ENCODE measurements around the gene MAPK12. TPM values are rescaled to one million over a fixed set of nuclear protein-coding genes. Genes with fewer than 3 reads are reported as not detected.
A peak's percentile ranks its signal among the peaks of the same experiment; 100 is the strongest.

MAPK12 gene
- total and polyA plus RNA-seq, 2 donors = 9.3 to 21.3 TPM

GRCh38 chr22:50224071-50224470 is 37.4 kb downstream of the MAPK12 start:
- H3K4me3 ChIP-seq (ENCODE audit: low read depth, low read length) = no peak overlapping the region
- DNase-seq (ENCODE audit: extremely low spot score) = no peak
- H3K27ac ChIP-seq (ENCODE audit: low read depth) = no peak overlapping the region
- H3K4me1 ChIP-seq (ENCODE audit: insufficient read depth) = no peaks in the 10 kb centered on the region
- peaks cover 8% of the 10 kb centered on the region for H3K36me3 ChIP-seq (ENCODE audit: insufficient read depth)
- 94% methylated on average over 16 of the region's 16 CpGs for WGBS

- no peak overlapping the region for H3K27ac ChIP-seq (ENCODE audit: low read depth)
- no peaks in the 10 kb centered on the region for H3K4me1 ChIP-seq (ENCODE audit: insufficient read depth)
- 87% methylated on average over 8 of the region's 8 CpGs for WGBS
- DNase-seq (ENCODE audit: extremely low spot score) = no peak
- peaks cover 11% of the 10 kb centered on the region for H3K36me3 ChIP-seq (ENCODE audit: insufficient read depth)
- H3K4me3 ChIP-seq (ENCODE audit: low read depth, low read length) = no peak overlapping the region
Measured at GRCh38 chr22:50222508-50222907, 39.0 kb downstream of the MAPK12 start.

- no peak for DNase-seq (ENCODE audit: extremely low spot score)
- WGBS = 93% methylated on average over 19 of the region's 19 CpGs
- peaks cover 11% of the 10 kb centered on the region for H3K36me3 ChIP-seq (ENCODE audit: insufficient read depth)
Measured at GRCh38 chr22:50221410-50222300, 39.8 kb downstream of the MAPK12 start.

GRCh38 chr22:50220603-50221409 is 40.7 kb downstream of the MAPK12 start:
- H3K36me3 ChIP-seq (ENCODE audit: insufficient read depth) = peaks cover 8% of the 10 kb centered on the region
- 94% methylated on average over 45 of the region's 45 CpGs for WGBS
- DNase-seq (ENCODE audit: extremely low spot score) = no peak

More at GRCh38 chr22:50221410-50222300, 39.8 kb downstream of the MAPK12 start:
- H3K4me3 ChIP-seq (ENCODE audit: low read depth, low read length) = no peak overlapping the region
- H3K4me1 ChIP-seq (ENCODE audit: insufficient read depth) = no peaks in the 10 kb centered on the region
- H3K27ac ChIP-seq (ENCODE audit: low read depth) = no peak overlapping the region

GRCh38 chr22:50219800-50220602 is 41.5 kb downstream of the MAPK12 start:
- 83% methylated on average over 25 of the region's 25 CpGs for WGBS
- H3K36me3 ChIP-seq (ENCODE audit: insufficient read depth) = peaks cover 8% of the 10 kb centered on the region

More at GRCh38 chr22:50220603-50221409, 40.7 kb downstream of the MAPK12 start:
- H3K27ac ChIP-seq (ENCODE audit: low read depth) = no peak overlapping the region
- H3K4me1 ChIP-seq (ENCODE audit: insufficient read depth) = no peaks in the 10 kb centered on the region
- no peak overlapping the region for H3K4me3 ChIP-seq (ENCODE audit: low read depth, low read length)

GRCh38 chr22:50218996-50219727 is 42.3 kb downstream of the MAPK12 start:
- WGBS = 69% methylated on average over 42 of the region's 42 CpGs
- peak; percentile 10 for DNase-seq (ENCODE audit: extremely low spot score)
- Histone ChIP-seq H3K36me3 (ENCODE audit: insufficient read depth) (peaks cover 8% of the 10 kb centered on the region), H3K27ac (ENCODE audit: low read depth) (no peak overlapping the region), H3K4me1 (ENCODE audit: insufficient read depth) (no peaks in the 10 kb centered on the region), H3K4me3 (ENCODE audit: low read depth, low read length) (no peak overlapping the region)

More at GRCh38 chr22:50219800-50220602, 41.5 kb downstream of the MAPK12 start:
- Histone ChIP-seq H3K4me1 (ENCODE audit: insufficient read depth) (no peaks in the 10 kb centered on the region), H3K4me3 (ENCODE audit: low read depth, low read length) (no peak overlapping the region), H3K27ac (ENCODE audit: low read depth) (no peak overlapping the region)
- DNase-seq (ENCODE audit: extremely low spot score) = no peak

- no peak for DNase-seq (ENCODE audit: extremely low spot score)
- H3K36me3 ChIP-seq (ENCODE audit: insufficient read depth) = peaks cover 8% of the 10 kb centered on the region
- H3K4me3 ChIP-seq (ENCODE audit: low read depth, low read length) = no peak overlapping the region
- no peaks in the 10 kb centered on the region for H3K4me1 ChIP-seq (ENCODE audit: insufficient read depth)
- H3K27ac ChIP-seq (ENCODE audit: low read depth) = no peak overlapping the region
- 88% methylated on average over 43 of the region's 43 CpGs for WGBS
Measured at GRCh38 chr22:50218153-50218995, 43.1 kb downstream of the MAPK12 start.

- Histone ChIP-seq H3K27ac (ENCODE audit: low read depth) (no peak overlapping the region), H3K36me3 (ENCODE audit: insufficient read depth) (peaks cover 5% of the 10 kb centered on the region), H3K4me3 (ENCODE audit: low read depth, low read length) (no peak overlapping the region), H3K4me1 (ENCODE audit: insufficient read depth) (no peaks in the 10 kb centered on the region)
- no peak for DNase-seq (ENCODE audit: extremely low spot score)
- 89% methylated on average over 21 of the region's 21 CpGs for WGBS
Measured at GRCh38 chr22:50217543-50218152, 43.8 kb downstream of the MAPK12 start.

GRCh38 chr22:50216684-50217520 is 44.6 kb downstream of the MAPK12 start:
- Histone ChIP-seq H3K4me3 (ENCODE audit: low read depth, low read length) (no peak overlapping the region), H3K4me1 (ENCODE audit: insufficient read depth) (no peaks in the 10 kb centered on the region), H3K27ac (ENCODE audit: low read depth) (no peak overlapping the region), H3K36me3 (ENCODE audit: insufficient read depth) (peaks cover 5% of the 10 kb centered on the region)
- no peak for DNase-seq (ENCODE audit: extremely low spot score)
- WGBS = 93% methylated on average over 57 of the region's 57 CpGs

- Histone ChIP-seq H3K36me3 (ENCODE audit: insufficient read depth) (peaks cover 5% of the 10 kb centered on the region), H3K27ac (ENCODE audit: low read depth) (no peak overlapping the region), H3K4me3 (ENCODE audit: low read depth, low read length) (no peak overlapping the region), H3K4me1 (ENCODE audit: insufficient read depth) (no peaks in the 10 kb centered on the region)
- WGBS = 81% methylated on average over 15 of the region's 15 CpGs
- DNase-seq (ENCODE audit: extremely low spot score) = no peak
Measured at GRCh38 chr22:50216055-50216683, 45.3 kb downstream of the MAPK12 start.
